GM12872 (cell line): ENCODE results near the gene ZNF138.

ENCODE experiments used
- CTCF ChIP-seq: IDR thresholded peaks from 3 replicates; pipeline ENCODE4 v1.5.1; 2011; ENCODE audit warnings: low read depth, mild to moderate bottlenecking, low read length, moderate library complexity; ENCODE audit not compliant: insufficient read depth

The ZNF138 gene

GRCh38 chr7:64849924-64850499 is 55.8 kb downstream of the ZNF138 start:
- no peak for TF ChIP-seq CTCF

GRCh38 chr7:64853679-64854078 is 59.5 kb downstream of the ZNF138 start:
- TF ChIP-seq CTCF: no peak

GRCh38 chr7:64854969-64855368 is 60.7 kb downstream of the ZNF138 start:
- no peak for TF ChIP-seq CTCF

GRCh38 chr7:64863021-64863420 is 68.8 kb downstream of the ZNF138 start:
- no peak for TF ChIP-seq CTCF

- no peak for TF ChIP-seq CTCF
Observed at GRCh38 chr7:64863969-64864368, 69.7 kb downstream of the ZNF138 start.

GRCh38 chr7:64867863-64868440 is 73.7 kb downstream of the ZNF138 start:
- TF ChIP-seq CTCF: no peak

- no peak for TF ChIP-seq CTCF
Observed at GRCh38 chr7:64868499-64868898, 74.3 kb downstream of the ZNF138 start.
